PC-3 (cell line): ENCODE data around the gene SLC38A6. TPM values are rescaled to one million over a fixed set of nuclear protein-coding genes. Genes with fewer than 3 reads are reported as not detected.

ENCODE experiments used
- ATAC-seq: fragments of 200-7000 bp; cut with Tn5 transposase; 2 replicates; pipeline ENCODE4 v1.9.1; 2020; ENCODE audit warnings: mild to moderate bottlenecking, moderate library complexity
- BruUV-seq: library from RNA; stranded (reverse); fragments of 400-500 nt; replicated peaks from 2 replicates; lab custom pipeline; 2021; lab: Mats Ljungman, UMichigan
- CTCF ChIA-PET: fragments of 300-600 bp; sonication (Branson Sonifier 250); formaldehyde crosslinking; loops from one replicate; lab custom pipeline; 2022; ENCODE audit warnings: antibody characterized with exemption; lab: Charles Lee
- POLR2A ChIA-PET: fragments of 300-600 bp; sonication (Branson Sonifier 250); formaldehyde crosslinking; loops from one replicate; lab custom pipeline; 2022; ENCODE audit warnings: antibody characterized with exemption; ENCODE audit not compliant: unreplicated experiment; lab: Charles Lee
- DNase-seq: peaks from one replicate; pipeline ENCODE4 v3.0.0-alpha.2; 2015
- H2AFZ ChIP-seq: fragments of 300-600 bp; sonication (generic); 2 replicates; pipeline ENCODE4 v1.6.0; 2016; ENCODE audit warnings: antibody characterized with exemption, low read length
- H3F3A ChIP-seq: fragments of 300-600 bp; sonication (generic); one replicate; pipeline ENCODE4 v1.6.0; 2017; ENCODE audit warnings: antibody characterized with exemption, low read length, control low read depth, mild to moderate bottlenecking; ENCODE audit not compliant: unreplicated experiment
- H3K27ac ChIP-seq: fragments of 300-600 bp; sonication (generic); 2 replicates; pipeline ENCODE4 v1.5.1; 2016; ENCODE audit warnings: mild to moderate bottlenecking, low read length
- H3K27me3 ChIP-seq: fragments of 300-600 bp; sonication (generic); 2 replicates; pipeline ENCODE4 v1.6.1; 2016; ENCODE audit warnings: low read length, mixed read lengths
- H3K36me3 ChIP-seq: fragments of 300-600 bp; sonication (generic); 2 replicates; pipeline ENCODE4 v1.6.1; 2016; ENCODE audit warnings: low read depth, mixed run types, low read length, mixed read lengths
- H3K4me1 ChIP-seq: fragments of 300-600 bp; sonication (generic); 2 replicates; pipeline ENCODE4 v1.5.1; 2016; ENCODE audit warnings: low read length; ENCODE audit not compliant: insufficient read depth
- H3K4me2 ChIP-seq: fragments of 300-600 bp; sonication (generic); 2 replicates; pipeline ENCODE4 v1.6.0; 2016; ENCODE audit warnings: low read length
- H3K4me3 ChIP-seq: fragments of 300-600 bp; sonication (generic); 2 replicates; pipeline ENCODE4 v1.5.1; 2016; ENCODE audit warnings: mild to moderate bottlenecking, low read length, mixed read lengths
- H3K79me2 ChIP-seq: fragments of 300-600 bp; sonication (generic); 2 replicates; pipeline ENCODE4 v1.6.1; 2017; ENCODE audit warnings: low read length, mixed read lengths
- H3K9ac ChIP-seq: fragments of 300-600 bp; sonication (generic); 2 replicates; pipeline ENCODE4 v1.6.0; 2016; ENCODE audit warnings: mild to moderate bottlenecking, low read length
- H3K9me2 ChIP-seq: fragments of 300-600 bp; sonication (generic); replicated peaks from 2 replicates; pipeline ENCODE4 v1.6.1; 2016; ENCODE audit warnings: mixed run types, low read length, mixed read lengths
- H3K9me3 ChIP-seq: fragments of 300-600 bp; sonication (generic); 2 replicates; pipeline ENCODE4 v1.6.1; 2016; ENCODE audit warnings: low read length, mixed read lengths
- H4K20me1 ChIP-seq: fragments of 300-600 bp; sonication (generic); 2 replicates; pipeline ENCODE4 v1.6.1; 2016; ENCODE audit warnings: low read length, mixed read lengths
- EZH2 ChIP-seq: fragments of 300-600 bp; sonication (generic); IDR thresholded peaks from one replicate; pipeline ENCODE4 v1.6.1; 2017; ENCODE audit warnings: antibody characterized with exemption, mild to moderate bottlenecking, low read length; ENCODE audit not compliant: unreplicated experiment
- EZH2phosphoT487 ChIP-seq: fragments of 300-600 bp; sonication (generic); IDR thresholded peaks from 2 replicates; pipeline ENCODE4 v1.6.1; 2018; ENCODE audit warnings: mild to moderate bottlenecking, antibody characterized with exemption, low read length, borderline replicate concordance
- intact Hi-C: fragments of 100-400 bp; cut with micrococcal nuclease; formaldehyde crosslinking; loops from 2 replicates; pipeline ENCODE4 v1.9.0; 2023
- total RNA-seq: library from RNA; depleted of rRNA; stranded (reverse); fragments of >200 nt; gene quantifications from 2 replicates; pipeline ENCODE4 v1.2.3, GENCODE V29; 2014
- TF ChIP-seq, protein P1 (sequence below): fragments of 300-600 bp; sonication (generic); conservative IDR thresholded peaks from 2 replicates; pipeline ENCODE4 v1.5.1; 2017; ENCODE audit warnings: antibody characterized with exemption, low read depth, mild to moderate bottlenecking, low read length

SLC38A6 gene
- total RNA-seq, 1 experiment from 2014 or later, result 28.0 TPM

DNA sequence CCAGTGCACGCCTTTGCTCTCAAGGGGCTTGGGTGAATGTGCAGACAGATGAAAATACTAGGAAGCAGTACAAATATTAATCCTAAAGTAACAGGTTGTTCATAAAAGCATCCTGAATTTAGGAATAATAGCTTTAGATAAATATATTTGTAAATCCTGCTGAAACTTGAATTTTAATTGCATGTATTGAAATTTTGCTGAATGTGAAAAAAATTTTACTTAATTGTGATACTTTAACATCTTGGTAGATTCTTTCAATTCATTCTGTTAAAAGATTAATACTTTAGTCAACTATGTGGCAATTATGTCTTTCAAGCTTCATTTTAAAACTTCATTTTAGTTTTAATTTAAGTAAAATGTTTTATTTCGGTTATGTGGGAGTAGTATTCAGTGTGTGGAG is 5.5 kb downstream of the SLC38A6 start:
- ChIA-PET CTCF (no interaction called here), POLR2A (interaction anchor here (0.6 kb wide), 1 partner anchor 204 kb away, joined by 4 read pairs; no protein-coding TSS in a partner anchor)
- Histone ChIP-seq H3K4me3 (no peak overlapping the region), H3K27me3 (no peaks in the 10 kb centered on the region), H3K79me2 (peaks cover 27% of the 10 kb centered on the region), H3K27ac (no peak overlapping the region), H2AFZ (no peak overlapping the region), H3F3A (no peaks in the 10 kb centered on the region), H3K9me2 (no peaks in the 10 kb centered on the region), H3K4me1 (peaks cover 25% of the 10 kb centered on the region), H4K20me1 (no peaks in the 10 kb centered on the region), H3K4me2 (no peak overlapping the region), H3K9ac (no peak overlapping the region), H3K9me3 (no peaks in the 10 kb centered on the region), H3K36me3 (peaks cover 27% of the 10 kb centered on the region; the same call in 1 of the 2 replicates)
- DNase-seq (no peak), ATAC-seq (no peak)
- BruUV-seq, result no TSS peak
- TF ChIP-seq, protein P1, sequence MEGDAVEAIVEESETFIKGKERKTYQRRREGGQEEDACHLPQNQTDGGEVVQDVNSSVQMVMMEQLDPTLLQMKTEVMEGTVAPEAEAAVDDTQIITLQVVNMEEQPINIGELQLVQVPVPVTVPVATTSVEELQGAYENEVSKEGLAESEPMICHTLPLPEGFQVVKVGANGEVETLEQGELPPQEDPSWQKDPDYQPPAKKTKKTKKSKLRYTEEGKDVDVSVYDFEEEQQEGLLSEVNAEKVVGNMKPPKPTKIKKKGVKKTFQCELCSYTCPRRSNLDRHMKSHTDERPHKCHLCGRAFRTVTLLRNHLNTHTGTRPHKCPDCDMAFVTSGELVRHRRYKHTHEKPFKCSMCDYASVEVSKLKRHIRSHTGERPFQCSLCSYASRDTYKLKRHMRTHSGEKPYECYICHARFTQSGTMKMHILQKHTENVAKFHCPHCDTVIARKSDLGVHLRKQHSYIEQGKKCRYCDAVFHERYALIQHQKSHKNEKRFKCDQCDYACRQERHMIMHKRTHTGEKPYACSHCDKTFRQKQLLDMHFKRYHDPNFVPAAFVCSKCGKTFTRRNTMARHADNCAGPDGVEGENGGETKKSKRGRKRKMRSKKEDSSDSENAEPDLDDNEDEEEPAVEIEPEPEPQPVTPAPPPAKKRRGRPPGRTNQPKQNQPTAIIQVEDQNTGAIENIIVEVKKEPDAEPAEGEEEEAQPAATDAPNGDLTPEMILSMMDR, result no peak
- TF ChIP-seq EZH2phosphoT487 (no peak), EZH2 (no peak)
- intact Hi-C loops, result no loop called here

DNA sequence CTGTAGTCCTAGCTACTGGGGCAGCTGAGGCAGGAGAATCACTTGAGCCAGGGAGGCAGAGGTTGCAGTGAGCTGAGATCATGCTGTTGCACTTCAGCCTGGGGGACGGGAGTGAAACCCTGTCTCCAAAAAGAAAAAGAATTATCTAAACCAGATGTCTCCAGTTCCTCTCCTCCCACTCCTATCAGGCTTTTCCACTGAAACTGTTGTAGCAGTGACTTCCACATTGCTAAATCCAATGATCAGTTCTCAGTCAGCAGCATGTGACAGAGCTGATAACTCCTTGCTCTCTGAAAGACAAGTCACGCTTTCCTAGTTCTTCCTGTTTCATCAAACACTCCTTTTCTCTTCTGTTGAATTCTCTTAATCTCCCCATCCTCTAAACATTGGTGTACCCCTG is 8.6 kb downstream of the SLC38A6 start:
- H2AFZ ChIP-seq, result no peak overlapping the region
- no peak for DNase-seq
- no peaks in the 10 kb centered on the region for H3F3A ChIP-seq
- H3K4me3 ChIP-seq, result no peak overlapping the region
- intact Hi-C loops, result no loop called here
- H3K9ac ChIP-seq, result no peak overlapping the region
- ChIA-PET POLR2A (interaction anchor here (0.7 kb wide), 1 partner anchor 249 kb away, joined by 5 read pairs; no protein-coding TSS in a partner anchor), CTCF (no interaction called here)
- no peaks in the 10 kb centered on the region; the same call in 1 of the 2 replicates for H3K79me2 ChIP-seq
- H3K9me3 ChIP-seq, result no peaks in the 10 kb centered on the region
- TF ChIP-seq, protein P1, result no peak
- no peak for TF ChIP-seq EZH2
- no peak for TF ChIP-seq EZH2phosphoT487
- H3K36me3 ChIP-seq, result peaks cover 32% of the 10 kb centered on the region; the same call in 1 of the 2 replicates
- H3K4me2 ChIP-seq, result no peak overlapping the region
- H3K4me1 ChIP-seq, result no peaks in the 10 kb centered on the region
- no peaks in the 10 kb centered on the region for H3K27me3 ChIP-seq
- H4K20me1 ChIP-seq, result no peaks in the 10 kb centered on the region
- no peaks in the 10 kb centered on the region for H3K9me2 ChIP-seq
- no peak for ATAC-seq
- no peak overlapping the region for H3K27ac ChIP-seq
- no TSS peak for BruUV-seq

- ChIA-PET POLR2A (no interaction called here), CTCF (no interaction called here)
- Histone ChIP-seq H3K9me3 (no peaks in the 10 kb centered on the region), H3K27ac (no peak overlapping the region), H3F3A (no peaks in the 10 kb centered on the region), H3K79me2 (no peaks in the 10 kb centered on the region), H3K36me3 (peaks cover 6% of the 10 kb centered on the region; the same call in 1 of the 2 replicates), H3K4me3 (no peak overlapping the region), H3K4me2 (no peak overlapping the region), H4K20me1 (no peaks in the 10 kb centered on the region), H3K9me2 (no peaks in the 10 kb centered on the region), H3K27me3 (no peaks in the 10 kb centered on the region), H3K9ac (no peak overlapping the region), H3K4me1 (no peaks in the 10 kb centered on the region), H2AFZ (no peak overlapping the region)
- intact Hi-C loops, result no loop called here
- TF ChIP-seq, protein P1, result no peak
- TF ChIP-seq EZH2 (no peak), EZH2phosphoT487 (no peak)
- no TSS peak for BruUV-seq
- ATAC-seq, result no peak
- DNase-seq, result no peak
Measured at GRCh38 chr14:60998617-60999016, 17.6 kb downstream of the SLC38A6 start.
